H1 (cell line): ENCODE measurements around the gene MED12L. TPM values are rescaled to one million over a fixed set of nuclear protein-coding genes. Genes with fewer than 3 reads are reported as not detected.

Experiments
- CTCF ChIA-PET: fragments of 300-600 bp; sonication (Branson Sonifier 250); formaldehyde crosslinking; loops from one replicate; lab custom pipeline; 2021; ENCODE audit not compliant: partially characterized antibody; lab: Charles Lee
- POLR2A ChIA-PET: fragments of 300-600 bp; sonication (Branson Sonifier 250); formaldehyde crosslinking; loops from one replicate; lab custom pipeline; 2021; ENCODE audit warnings: inconsistent platforms; ENCODE audit not compliant: partially characterized antibody; lab: Charles Lee
- DNase-seq, 2 experiments: peaks; one replicate each; pipeline versions ENCODE4 v3.0.0 to v3.0.0-alpha.2; 2010 to 2022; ENCODE audit warnings: low spot score in 2 of 2, low read depth in 1 of 2, mixed read lengths in 1 of 2
- FAIRE-seq: peaks from 2 replicates; lab custom pipeline; 2011; peaks lifted over from hg19 to GRCh38; lab: Jason Lieb, UNC
- H2AFZ ChIP-seq: 2 replicates; pipeline ENCODE4 v1.8.1; 2012; ENCODE audit warnings: low read length, inconsistent platforms
- H2AK5ac ChIP-seq: 2 replicates; pipeline ENCODE4 v1.6.1; 2013; ENCODE audit warnings: low read depth, low read length
- H2BK120ac ChIP-seq: replicated peaks from 2 replicates; pipeline ENCODE3; 2013; ENCODE audit warnings: low read depth, low read length, inconsistent platforms
- H2BK12ac ChIP-seq: 2 replicates; pipeline ENCODE4 v1.6.1; 2013; ENCODE audit warnings: low read depth, low read length
- H2BK15ac ChIP-seq: 2 replicates; pipeline ENCODE4 v1.6.1; 2013; ENCODE audit warnings: low read length
- H2BK20ac ChIP-seq: 2 replicates; pipeline ENCODE4 v1.6.1; 2013; ENCODE audit warnings: low read length
- H2BK5ac ChIP-seq: 2 replicates; pipeline ENCODE4 v1.6.1; 2013; ENCODE audit warnings: low read depth, low read length
- H3K14ac ChIP-seq: 2 replicates; pipeline ENCODE4 v1.6.1; 2013; ENCODE audit warnings: inconsistent platforms; ENCODE audit not compliant: insufficient read length
- H3K18ac ChIP-seq: 2 replicates; pipeline ENCODE4 v1.6.1; 2013; ENCODE audit warnings: low read length; ENCODE audit errors: extremely low read depth
- H3K23ac ChIP-seq: 2 replicates; pipeline ENCODE4 v1.6.1; 2013; ENCODE audit warnings: inconsistent platforms; ENCODE audit not compliant: insufficient read length
- H3K23me2 ChIP-seq: 2 replicates; pipeline ENCODE4 v1.6.1; 2013; ENCODE audit warnings: low read depth, low read length
- H3K27ac ChIP-seq: 2 replicates; pipeline ENCODE4 v1.6.1; 2011; ENCODE audit warnings: low read depth, low read length, inconsistent platforms
- H3K27me3 ChIP-seq, 4 experiments: replicated peaks in 1 of 4; 1 replicate in 1 of 4; 2 replicates in 3 of 4; pipeline versions ENCODE4 v1.6.1 to v1.8.1; 2011 to 2013; ENCODE audit warnings: low read length in 3 of 4, mild to moderate bottlenecking in 3 of 4, inconsistent platforms in 2 of 4, mixed read lengths in 2 of 4, moderate library complexity in 1 of 4; ENCODE audit not compliant: control insufficient read depth in 3 of 4, insufficient read depth in 3 of 4; ENCODE audit errors: extremely low read depth in 1 of 4
- H3K36me3 ChIP-seq, 4 experiments: 2 replicates each; pipeline versions ENCODE4 v1.6.1 to v1.8.1; 2011 to 2013; ENCODE audit warnings: mild to moderate bottlenecking in 4 of 4, low read length in 3 of 4, moderate library complexity in 2 of 4, control low read depth in 1 of 4, inconsistent platforms in 1 of 4; ENCODE audit not compliant: insufficient read depth in 4 of 4, control insufficient read depth in 2 of 4
- H3K4ac ChIP-seq: replicated peaks from 2 replicates; pipeline ENCODE3; 2013; ENCODE audit warnings: low read length, low read depth, mixed read lengths, inconsistent platforms; ENCODE audit not compliant: insufficient read length
- H3K4me1 ChIP-seq, 4 experiments: replicated peaks in 1 of 4; 1 replicate in 1 of 4; 2 replicates in 3 of 4; pipeline versions ENCODE4 v1.6.1 to v1.8.1; 2011 to 2013; ENCODE audit warnings: low read length in 3 of 4, inconsistent platforms in 2 of 4, mixed read lengths in 1 of 4; ENCODE audit not compliant: insufficient read depth in 4 of 4, control insufficient read depth in 3 of 4
- H3K4me2 ChIP-seq, 2 experiments: 2 replicates each; pipeline versions ENCODE4 v1.6.1 to v1.8.1; 2011 to 2013; ENCODE audit warnings: low read depth in 2 of 2, low read length in 2 of 2, control low read depth in 1 of 2, inconsistent platforms in 1 of 2, mild to moderate bottlenecking in 1 of 2; ENCODE audit not compliant: insufficient read depth in 1 of 2
- H3K4me3 ChIP-seq, 4 experiments: fragments of 200-600, 300-600 bp in 1 of 4; sonication (generic), shearing (Covaris generic), sonication (Bioruptor Twin) in 1 of 4; 2 replicates each; pipeline versions ENCODE4 v1.5.1 to v1.8.1; 2011 to 2016; ENCODE audit warnings: low read length in 4 of 4, low read depth in 3 of 4, control low read depth in 2 of 4, inconsistent platforms in 2 of 4, mild to moderate bottlenecking in 2 of 4, mixed read lengths in 1 of 4, moderate library complexity in 1 of 4; ENCODE audit not compliant: insufficient read depth in 2 of 4; ENCODE audit errors: extremely low read depth in 1 of 4
- H3K56ac ChIP-seq: replicated peaks from 2 replicates; pipeline ENCODE3; 2013; ENCODE audit warnings: low read depth, mild to moderate bottlenecking, mixed read lengths, low read length, inconsistent platforms; ENCODE audit not compliant: insufficient read length
- H3K79me1 ChIP-seq: 2 replicates; pipeline ENCODE4 v1.6.1; 2013; ENCODE audit warnings: low read depth, low read length, control low read depth
- H3K79me2 ChIP-seq, 2 experiments: 2 replicates each; pipeline versions ENCODE4 v1.6.1 to v1.8.1; 2012 to 2013; ENCODE audit warnings: low read length in 2 of 2, mild to moderate bottlenecking in 2 of 2, inconsistent platforms in 1 of 2; ENCODE audit not compliant: insufficient read depth in 2 of 2, control insufficient read depth in 1 of 2
- H3K9ac ChIP-seq, 4 experiments: replicated peaks in 1 of 4; 1 replicate in 1 of 4; 2 replicates in 3 of 4; pipeline versions ENCODE4 v1.6.1 to v1.8.1; 2011 to 2013; ENCODE audit warnings: low read depth in 3 of 4, low read length in 3 of 4, control low read depth in 2 of 4, mild to moderate bottlenecking in 2 of 4, moderate library complexity in 2 of 4, inconsistent platforms in 1 of 4; ENCODE audit errors: extremely low read depth in 1 of 4
- H3K9me3 ChIP-seq, 2 experiments: 2 replicates each; pipeline versions ENCODE4 v1.6.1 to v1.8.1; 2012 to 2013; ENCODE audit warnings: mild to moderate bottlenecking in 2 of 2, moderate library complexity in 2 of 2, control low read depth in 1 of 2, inconsistent platforms in 1 of 2, low read depth in 1 of 2, low read length in 1 of 2, mixed read lengths in 1 of 2; ENCODE audit not compliant: insufficient read depth in 2 of 2
- H4K20me1 ChIP-seq, 2 experiments: replicated peaks in 1 of 2; 2 replicates each; pipeline versions ENCODE3 to v1.8.1; 2011 to 2013; ENCODE audit warnings: inconsistent platforms in 2 of 2, low read length in 2 of 2, mild to moderate bottlenecking in 1 of 2; ENCODE audit not compliant: insufficient read depth in 2 of 2, control insufficient read depth in 1 of 2
- H4K5ac ChIP-seq: 2 replicates; pipeline ENCODE4 v1.6.1; 2013; ENCODE audit warnings: low read length, low read depth, mixed read lengths, inconsistent platforms; ENCODE audit not compliant: insufficient read length
- H4K8ac ChIP-seq: 2 replicates; pipeline ENCODE4 v1.8.0; 2013; ENCODE audit warnings: mild to moderate bottlenecking, moderate library complexity, low read length, inconsistent platforms; ENCODE audit not compliant: insufficient read depth; ENCODE audit errors: extremely low read depth
- H4K91ac ChIP-seq: replicated peaks from 2 replicates; pipeline ENCODE3; 2013; ENCODE audit warnings: low read length, mixed read lengths, inconsistent platforms; ENCODE audit not compliant: insufficient read length
- CTBP2 ChIP-seq: IDR thresholded peaks from 2 replicates; pipeline ENCODE4 v1.7.0; 2011; ENCODE audit warnings: borderline replicate concordance, mild to moderate bottlenecking, moderate library complexity, mixed read lengths, low read length; ENCODE audit not compliant: insufficient read depth, insufficient read length
- HDAC6 ChIP-seq: IDR thresholded peaks from one replicate; pipeline ENCODE4 v1.7.1; 2012; ENCODE audit warnings: low read depth, mild to moderate bottlenecking, inconsistent platforms, low read length, moderate library complexity
- KDM5A ChIP-seq: fragments of 200-600 bp; IDR thresholded peaks from 2 replicates; pipeline ENCODE4 v1.7.1; 2012; ENCODE audit warnings: mild to moderate bottlenecking, low read length, inconsistent platforms, mixed read lengths
- TCF12 ChIP-seq: IDR thresholded peaks from 2 replicates; pipeline ENCODE4 v1.6.1; 2011; ENCODE audit warnings: low read depth, mild to moderate bottlenecking, low read length
- ZNF274 ChIP-seq: IDR thresholded peaks from 2 replicates; pipeline ENCODE4 v1.7.0; 2012; ENCODE audit warnings: low read length, borderline replicate concordance; ENCODE audit errors: extremely low read depth
- WGBS, 2 experiments: shearing (Covaris generic) in 1 of 2; methylation state at CpG; one replicate each; pipeline versions ENCODE4 v1.1.6 to v1.1.7; 2013 to 2015; ENCODE audit warnings: low lambda C conversion rate in 2 of 2, mixed read lengths in 2 of 2, inconsistent platforms in 1 of 2, low coverage in 1 of 2, missing lambda C conversion rate in 1 of 2; ENCODE audit not compliant: insufficient replicate concordance in 2 of 2, insufficient coverage in 1 of 2, insufficient read length in 1 of 2; ENCODE audit errors: extremely low coverage in 1 of 2, missing lambda C conversion rate in 1 of 2; 5-methylcytosine and 5-hydroxymethylcytosine counted together
- polyA plus RNA-seq, 7 experiments: library from polyadenylated mRNA; depleted of rRNA in 3 of 7; stranded (reverse) in 5 of 7; unstranded in 2 of 7; fragments of >200 nt in 5 of 7; fragments of 200-250 nt in 2 of 7; gene quantifications; 1 replicate in 5 of 7; 2 replicates in 1 of 7; 4 replicates in 1 of 7; pipeline versions ENCODE4 v1.2.1 to v1.2.3, GENCODE V29; 2011 to 2013; ENCODE audit warnings: missing spikeins in 2 of 7, mixed read lengths in 2 of 7
- total RNA-seq: library from RNA; stranded (reverse); fragmentation: NEBNext Ultra II Directional; extraction: Animal tissue kit (Norgen Biotek cat#: 25700); gene quantifications from 2 replicates; pipeline ENCODE4 v1.2.1, GENCODE V29; 2021

MED12L gene
- total and polyA plus RNA-seq, 2 of the 8 experiments (the other 6 are each of a cell fraction or from before 2014, with no cell fraction given), result 3.6 to 26.2 TPM

DNA sequence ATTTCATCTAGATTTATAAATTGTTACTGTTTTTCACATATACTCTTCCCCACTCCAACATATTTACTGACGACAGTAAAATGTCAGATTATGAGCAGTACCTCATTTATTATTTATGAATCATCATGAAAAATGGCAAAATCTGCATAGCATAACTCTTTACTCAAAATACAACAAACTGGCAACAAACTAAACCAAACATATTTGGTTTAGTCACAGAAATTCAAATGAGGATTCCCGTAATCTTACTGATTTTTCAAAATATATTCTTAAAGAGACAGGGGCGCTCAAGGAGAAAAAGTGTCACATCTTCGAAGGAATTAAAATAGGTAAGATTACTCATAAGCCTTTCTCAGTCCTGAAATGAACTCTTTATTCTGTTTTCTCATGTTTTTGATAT is 234.2 kb downstream of the MED12L start:
- no peak overlapping the region for H2BK5ac ChIP-seq
- H3K9ac ChIP-seq, result no peak overlapping the region
- no peak overlapping the region for H4K8ac ChIP-seq
- H3K27ac ChIP-seq, result no peak overlapping the region
- H2AK5ac ChIP-seq, result no peak overlapping the region
- no peaks in the 10 kb centered on the region for H4K20me1 ChIP-seq
- H3K56ac ChIP-seq, result no peak overlapping the region
- WGBS, 2 experiments, result 90% methylated on average over 4 of the region's 4 CpGs; no CpG with 5 or more reads in 1 of the 2 experiments
- FAIRE-seq (no peak), DNase-seq (no peak)
- no peaks in the 10 kb centered on the region for H3K79me1 ChIP-seq
- no peak overlapping the region for H3K4me3 ChIP-seq
- no peaks in the 10 kb centered on the region for H3K27me3 ChIP-seq
- H3K79me2 ChIP-seq, result no peaks in the 10 kb centered on the region
- no peaks in the 10 kb centered on the region for H3K23me2 ChIP-seq
- ChIA-PET CTCF (interaction anchor here (0.8 to 1.1 kb wide), 4 partner anchors 8 to 20 kb away, joined by 3 to 7 read pairs (median 4); no protein-coding TSS in a partner anchor), POLR2A (interaction anchor here (0.8 kb wide), 1 partner anchor 15 kb away, joined by 3 read pairs; no protein-coding TSS in a partner anchor)
- H4K5ac ChIP-seq, result no peak overlapping the region
- H2BK15ac ChIP-seq, result no peak overlapping the region
- H3K4me1 ChIP-seq, result peaks cover 0 to 5% (median 4%) of the 10 kb centered on the region in 4 experiments; a peak in 4 of 7 replicates
- no peak overlapping the region for H4K91ac ChIP-seq
- H2BK12ac ChIP-seq, result no peak overlapping the region
- H3K4me2 ChIP-seq, result no peak overlapping the region
- H2BK20ac ChIP-seq, result no peak overlapping the region
- H2BK120ac ChIP-seq, result no peak overlapping the region
- no peak overlapping the region for H3K4ac ChIP-seq
- no peak overlapping the region for H3K23ac ChIP-seq
- H2AFZ ChIP-seq, result no peak overlapping the region
- H3K14ac ChIP-seq, result no peak overlapping the region
- H3K9me3 ChIP-seq, result no peaks in the 10 kb centered on the region
- no peaks in the 10 kb centered on the region for H3K36me3 ChIP-seq
- no peak overlapping the region for H3K18ac ChIP-seq
- TF ChIP-seq CTBP2, result no peak
- TF ChIP-seq HDAC6, result no peak
- no peak for TF ChIP-seq ZNF274
- TF ChIP-seq KDM5A, result no peak
- TF ChIP-seq TCF12, result no peak
